ENCODE data around the gene SFN.

- TF ChIP-seq CTCF (IDR thresholded peaks at IDR 0.05 in 4 of 5, conservative IDR thresholded peaks at IDR 0.05 in 1 of 5) (no peak), POLR2A (IDR thresholded peaks at IDR 0.05) (no peak)
Observed at GRCh38 chr1:26861889-26862378, 1.0 kb upstream of the SFN start.
